Measurements from ENCODE around the gene ACACA. TPM values are rescaled to one million over a fixed set of nuclear protein-coding genes. Genes with fewer than 3 reads are reported as not detected.

The ACACA gene
- total and polyA plus RNA-seq, 2 donors (not counting 3 experiments of a cell fraction or from before 2014, with no cell fraction given), result 55.3 to 124 TPM

DNA sequence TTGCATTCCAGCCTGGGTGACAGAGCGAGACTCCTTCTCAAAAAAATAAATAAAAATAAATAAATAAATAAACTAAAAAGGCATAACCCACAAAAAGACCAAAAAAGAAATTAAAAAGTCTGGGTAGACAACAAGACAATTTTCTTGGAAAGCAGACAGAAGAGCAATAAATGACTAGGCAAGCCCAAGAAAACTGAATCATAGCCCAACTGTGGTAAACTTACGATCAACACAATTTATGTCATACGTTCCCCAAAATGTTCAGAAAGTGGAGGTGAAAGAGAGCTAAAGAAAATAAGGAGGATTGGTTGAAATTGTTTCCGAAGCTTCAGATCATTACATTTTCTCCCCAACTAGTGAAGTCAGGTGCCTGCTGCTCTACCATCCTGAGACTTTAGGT lies 62.1 kb downstream of the ACACA start:
- Histone ChIP-seq H4K20me1 (replicated peaks; ENCODE audit: control insufficient read depth, extremely low read depth, insufficient read depth, low read length) (peaks cover 4% of the 10 kb centered on the region), H3K9me3 (replicated peaks; ENCODE audit: control insufficient read depth, insufficient read depth, low read length) (no peaks in the 10 kb centered on the region), H3K27me3 (ENCODE audit: control insufficient read depth in 2 of 2, insufficient read depth in 2 of 2, low read length in 2 of 2) (no peaks in the 10 kb centered on the region), H3K9me1 (replicated peaks; ENCODE audit: control insufficient read depth, extremely low read depth, insufficient read depth, low read length) (no peaks in the 10 kb centered on the region), H3K36me3 (ENCODE audit: control insufficient read depth in 2 of 2, extremely low read depth in 1 of 2, insufficient read depth in 2 of 2, low read length in 2 of 2) (peaks cover 0 to 3% of the 10 kb centered on the region in 2 experiments), H3K9ac (replicated peaks; ENCODE audit: extremely low read depth, insufficient read depth, low read length) (no peak overlapping the region), H3K4me2 (ENCODE audit: insufficient read depth, low read length) (no peak overlapping the region), H3K4me3 (replicated peaks in 1 of 3; ENCODE audit: insufficient read depth in 1 of 3, low read depth in 1 of 3, low read length in 3 of 3) (no peak overlapping the region), H3K79me2 (ENCODE audit: control insufficient read depth, insufficient read depth, low read length) (peaks cover 79% of the 10 kb centered on the region), H3K27ac (ENCODE audit: insufficient read depth, low read depth, low read length) (no peak overlapping the region), H3K4me1 (ENCODE audit: control insufficient read depth, extremely low read depth, insufficient read depth, low read length) (no peaks in the 10 kb centered on the region), H2AFZ (ENCODE audit: low read depth, low read length) (no peak overlapping the region)
- BruUV-seq (replicated peaks), result no TSS peak
- intact Hi-C loops (cut with micrococcal nuclease), result no loop called here
- FAIRE-seq, result no peak
- POLR2A ChIA-PET, result no interaction called here
- no peak for DNase-seq (ENCODE audit: low read depth, low spot score)
- dilution Hi-C loops (cut with MboI; ENCODE audit: extremely low pct_ligation_motif_present, low sequenced_read_pairs), result no loop called here
- CTCF ChIA-PET, result interaction anchor here (0.6 kb wide), 1 partner anchor 29 kb away, joined by 4 read pairs; no protein-coding TSS in a partner anchor
- no peak for TF ChIP-seq GATA2 (IDR thresholded peaks at IDR 0.05; ENCODE audit: insufficient read depth, insufficient read length, low read depth, low read length)
- no peak for TF ChIP-seq MYC (IDR thresholded peaks at IDR 0.05; ENCODE audit: low read depth, low read length)
- TF ChIP-seq, protein P1, sequence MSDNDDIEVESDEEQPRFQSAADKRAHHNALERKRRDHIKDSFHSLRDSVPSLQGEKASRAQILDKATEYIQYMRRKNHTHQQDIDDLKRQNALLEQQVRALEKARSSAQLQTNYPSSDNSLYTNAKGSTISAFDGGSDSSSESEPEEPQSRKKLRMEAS (IDR thresholded peaks at IDR 0.05; ENCODE audit: insufficient read depth, insufficient read length), result no peak
- TF ChIP-seq, protein P2, sequence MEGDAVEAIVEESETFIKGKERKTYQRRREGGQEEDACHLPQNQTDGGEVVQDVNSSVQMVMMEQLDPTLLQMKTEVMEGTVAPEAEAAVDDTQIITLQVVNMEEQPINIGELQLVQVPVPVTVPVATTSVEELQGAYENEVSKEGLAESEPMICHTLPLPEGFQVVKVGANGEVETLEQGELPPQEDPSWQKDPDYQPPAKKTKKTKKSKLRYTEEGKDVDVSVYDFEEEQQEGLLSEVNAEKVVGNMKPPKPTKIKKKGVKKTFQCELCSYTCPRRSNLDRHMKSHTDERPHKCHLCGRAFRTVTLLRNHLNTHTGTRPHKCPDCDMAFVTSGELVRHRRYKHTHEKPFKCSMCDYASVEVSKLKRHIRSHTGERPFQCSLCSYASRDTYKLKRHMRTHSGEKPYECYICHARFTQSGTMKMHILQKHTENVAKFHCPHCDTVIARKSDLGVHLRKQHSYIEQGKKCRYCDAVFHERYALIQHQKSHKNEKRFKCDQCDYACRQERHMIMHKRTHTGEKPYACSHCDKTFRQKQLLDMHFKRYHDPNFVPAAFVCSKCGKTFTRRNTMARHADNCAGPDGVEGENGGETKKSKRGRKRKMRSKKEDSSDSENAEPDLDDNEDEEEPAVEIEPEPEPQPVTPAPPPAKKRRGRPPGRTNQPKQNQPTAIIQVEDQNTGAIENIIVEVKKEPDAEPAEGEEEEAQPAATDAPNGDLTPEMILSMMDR (IDR thresholded peaks at IDR 0.05; ENCODE audit: extremely low read depth in 1 of 2, insufficient read depth in 1 of 2, low read depth in 1 of 2, low read length in 2 of 2), result no peak
- no peak for TF ChIP-seq POLR2AphosphoS5 (IDR thresholded peaks at IDR 0.05; ENCODE audit: insufficient read depth, low read depth, low read length)
- TF ChIP-seq POLR2A (IDR thresholded peaks at IDR 0.05; ENCODE audit: low read depth, low read length), result no peak
- no peak for TF ChIP-seq FOS (IDR thresholded peaks at IDR 0.05; ENCODE audit: borderline replicate concordance, insufficient read depth, low read length)
- no peak for TF ChIP-seq EZH2 (IDR thresholded peaks at IDR 0.05; ENCODE audit: borderline replicate concordance, low read depth, low read length, severe bottlenecking)
- no peak for TF ChIP-seq JUN (IDR thresholded peaks at IDR 0.05; ENCODE audit: borderline replicate concordance, insufficient read depth, insufficient read length, low read depth)

Data from endothelial cell of umbilical vein (primary cell).